Measurements from ENCODE around the gene CSNK1G3. TPM values are rescaled to one million over a fixed set of nuclear protein-coding genes. Genes with fewer than 3 reads are reported as not detected.

CSNK1G3 gene
- total and polyA plus RNA-seq, 2 of the 4 experiments (the other 2 are of a cell fraction): 16.4 to 26.2 TPM

DNA sequence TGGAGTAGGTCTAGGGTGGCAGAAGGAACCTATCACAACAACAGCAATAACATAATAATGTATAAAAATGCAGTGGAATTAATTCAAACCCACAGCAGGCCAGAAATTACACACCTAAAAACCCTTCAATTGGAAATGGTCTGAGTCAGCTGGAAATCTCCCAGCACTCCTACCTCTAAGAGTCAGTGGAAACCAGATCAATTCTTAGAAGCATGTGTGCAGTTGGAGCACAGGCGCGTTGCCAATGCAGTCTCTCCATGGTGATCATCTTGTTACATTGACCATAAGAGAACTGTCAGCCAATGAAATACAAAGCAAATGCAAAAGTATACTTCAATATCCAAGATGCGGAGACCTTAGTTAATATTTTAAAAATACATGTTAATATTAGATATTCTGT, 15.1 kb upstream of the CSNK1G3 start:
- Histone ChIP-seq H2BK15ac (ENCODE audit: low read depth, low read length) (no peak overlapping the region), H3K9me3 (ENCODE audit: control insufficient read depth, insufficient read depth, low read length) (no peaks in the 10 kb centered on the region), H4K5ac (ENCODE audit: low read depth, low read length) (no peak overlapping the region), H3K9me1 (ENCODE audit: insufficient read depth, low read length) (no peaks in the 10 kb centered on the region), H2AK5ac (ENCODE audit: low read depth, low read length) (no peak overlapping the region), H2AK9ac (replicated peaks; ENCODE audit: low read depth, low read length, poor library complexity) (no peak overlapping the region), H3K4ac (ENCODE audit: low read depth, low read length) (no peak overlapping the region), H3K79me1 (ENCODE audit: low read depth in 1 of 2, low read length in 2 of 2) (no peaks in the 10 kb centered on the region), H3K9ac (ENCODE audit: low read depth, low read length) (no peak overlapping the region), H3K23ac (ENCODE audit: low read depth, low read length) (no peak overlapping the region), H4K91ac (ENCODE audit: insufficient read depth, low read depth, low read length) (no peak overlapping the region), H2AFZ (replicated peaks; ENCODE audit: low read length, poor library complexity) (no peak overlapping the region), H4K8ac (ENCODE audit: low read depth in 2 of 2, low read length in 2 of 2) (no peak overlapping the region), H3K4me3 (ENCODE audit: insufficient read depth, low read depth, low read length) (no peak overlapping the region), H3K14ac (replicated peaks; ENCODE audit: low read depth, low read length) (no peak overlapping the region), H4K20me1 (ENCODE audit: insufficient read depth, low read length) (no peaks in the 10 kb centered on the region), H3K27ac (ENCODE audit: insufficient read depth, low read length) (no peak overlapping the region), H3K56ac (ENCODE audit: extremely low read depth, insufficient read depth, low read length) (no peak overlapping the region), H3K4me2 (ENCODE audit: low read depth, low read length) (no peak overlapping the region), H3K36me3 (ENCODE audit: control insufficient read depth, insufficient read depth, low read length) (no peaks in the 10 kb centered on the region), H3K18ac (ENCODE audit: low read depth, low read length) (no peak overlapping the region), H3K27me3 (ENCODE audit: control insufficient read depth, insufficient read depth, low read length) (no peaks in the 10 kb centered on the region), H2BK20ac (ENCODE audit: low read depth, low read length) (no peak overlapping the region), H2BK5ac (ENCODE audit: low read depth, low read length, poor library complexity, severe bottlenecking) (no peak overlapping the region), H3K4me1 (ENCODE audit: control insufficient read depth, insufficient read depth, low read length) (peaks cover 2% of the 10 kb centered on the region; the same call in 1 of the 2 replicates), H2BK120ac (ENCODE audit: low read depth, low read length) (no peak overlapping the region)
- CTCF ChIA-PET: interaction anchor here (0.9 to 1.2 kb wide), 3 partner anchors 9 to 12 kb away, joined by 5 to 8 read pairs (median 7); no protein-coding TSS in a partner anchor
- 90% methylated on average over 2 of the region's 3 CpGs; no CpG with 5 or more reads in 1 of the 2 experiments for WGBS, 2 experiments (ENCODE audit: extremely low coverage in 2 of 2, insufficient read length in 1 of 2)
- ATAC-seq (ENCODE audit: low read depth) (no peak), DNase-seq (peak; percentile 46)
- POLR2A ChIA-PET (ENCODE audit: unreplicated experiment): no interaction called here
- dilution Hi-C loops (cut with HindIII; ENCODE audit: low sequenced_read_pairs, unreplicated experiment) (no loop called here), intact Hi-C loops (cut with micrococcal nuclease) (no loop called here), in situ Hi-C loops (cut with MboI; ENCODE audit: low sequenced_read_pairs) (no loop called here)
- TF ChIP-seq MAFK (IDR thresholded peaks at IDR 0.05; ENCODE audit: low read depth, low read length) (0 out of 2 replicates have a peak, but pooled peaks have one; percentile 10), NFE2L2 (IDR thresholded peaks at IDR 0.05; ENCODE audit: low read depth, low read length) (no peak)
- BruUV-seq (replicated peaks): no TSS peak

All from IMR-90 (cell line).